ENCODE data around the gene ADAMTS6.

DNA sequence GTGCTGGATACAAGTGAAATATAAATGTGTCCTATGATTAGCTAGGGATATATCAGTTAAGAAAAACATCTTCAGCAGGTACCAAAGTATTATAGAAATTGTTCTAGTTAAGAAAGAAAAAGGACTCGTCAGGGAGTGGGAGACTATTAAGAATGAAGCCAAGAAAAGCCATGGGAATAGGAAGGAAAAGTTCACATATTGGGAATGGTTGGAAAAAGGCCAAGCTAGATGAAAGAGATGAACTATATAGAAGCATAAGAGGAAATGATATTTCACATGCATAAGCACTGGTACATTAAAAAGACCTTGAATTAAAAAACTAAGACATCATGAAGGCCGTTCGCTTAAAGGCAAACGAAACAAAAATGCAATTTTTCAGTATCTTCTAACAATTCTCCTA, 237.7 kb downstream of the ADAMTS6 start:
- TF ChIP-seq, protein P1, sequence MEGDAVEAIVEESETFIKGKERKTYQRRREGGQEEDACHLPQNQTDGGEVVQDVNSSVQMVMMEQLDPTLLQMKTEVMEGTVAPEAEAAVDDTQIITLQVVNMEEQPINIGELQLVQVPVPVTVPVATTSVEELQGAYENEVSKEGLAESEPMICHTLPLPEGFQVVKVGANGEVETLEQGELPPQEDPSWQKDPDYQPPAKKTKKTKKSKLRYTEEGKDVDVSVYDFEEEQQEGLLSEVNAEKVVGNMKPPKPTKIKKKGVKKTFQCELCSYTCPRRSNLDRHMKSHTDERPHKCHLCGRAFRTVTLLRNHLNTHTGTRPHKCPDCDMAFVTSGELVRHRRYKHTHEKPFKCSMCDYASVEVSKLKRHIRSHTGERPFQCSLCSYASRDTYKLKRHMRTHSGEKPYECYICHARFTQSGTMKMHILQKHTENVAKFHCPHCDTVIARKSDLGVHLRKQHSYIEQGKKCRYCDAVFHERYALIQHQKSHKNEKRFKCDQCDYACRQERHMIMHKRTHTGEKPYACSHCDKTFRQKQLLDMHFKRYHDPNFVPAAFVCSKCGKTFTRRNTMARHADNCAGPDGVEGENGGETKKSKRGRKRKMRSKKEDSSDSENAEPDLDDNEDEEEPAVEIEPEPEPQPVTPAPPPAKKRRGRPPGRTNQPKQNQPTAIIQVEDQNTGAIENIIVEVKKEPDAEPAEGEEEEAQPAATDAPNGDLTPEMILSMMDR (IDR thresholded peaks at IDR 0.05) = no peak
- no peak for TF ChIP-seq POLR2AphosphoS5 (IDR thresholded peaks at IDR 0.05)

Data from suprapubic skin (tissue), 3 donors.